Activated CD4-positive, alpha-beta T cell treated with anti-CD3 and anti-CD28 coated beads, Interleukin-2, Interleukin-4, amounts not matched to agents 100 ng/mL and 50 ng/mL, durations not matched to agents 16 hours and 8 hours (primary cell): Measurements from ENCODE around the gene DPF1.
"Not testable (repeated sequence)": the region's sequence is repeated elsewhere in the genome, so short reads cannot be mapped to it uniquely, and the experiment has no call there.

Experiments
- DNase-seq: peaks from one replicate; pipeline ENCODE4 v3.0.0-alpha.2; 2020; ENCODE audit warnings: low spot score

The DPF1 gene

DNA sequence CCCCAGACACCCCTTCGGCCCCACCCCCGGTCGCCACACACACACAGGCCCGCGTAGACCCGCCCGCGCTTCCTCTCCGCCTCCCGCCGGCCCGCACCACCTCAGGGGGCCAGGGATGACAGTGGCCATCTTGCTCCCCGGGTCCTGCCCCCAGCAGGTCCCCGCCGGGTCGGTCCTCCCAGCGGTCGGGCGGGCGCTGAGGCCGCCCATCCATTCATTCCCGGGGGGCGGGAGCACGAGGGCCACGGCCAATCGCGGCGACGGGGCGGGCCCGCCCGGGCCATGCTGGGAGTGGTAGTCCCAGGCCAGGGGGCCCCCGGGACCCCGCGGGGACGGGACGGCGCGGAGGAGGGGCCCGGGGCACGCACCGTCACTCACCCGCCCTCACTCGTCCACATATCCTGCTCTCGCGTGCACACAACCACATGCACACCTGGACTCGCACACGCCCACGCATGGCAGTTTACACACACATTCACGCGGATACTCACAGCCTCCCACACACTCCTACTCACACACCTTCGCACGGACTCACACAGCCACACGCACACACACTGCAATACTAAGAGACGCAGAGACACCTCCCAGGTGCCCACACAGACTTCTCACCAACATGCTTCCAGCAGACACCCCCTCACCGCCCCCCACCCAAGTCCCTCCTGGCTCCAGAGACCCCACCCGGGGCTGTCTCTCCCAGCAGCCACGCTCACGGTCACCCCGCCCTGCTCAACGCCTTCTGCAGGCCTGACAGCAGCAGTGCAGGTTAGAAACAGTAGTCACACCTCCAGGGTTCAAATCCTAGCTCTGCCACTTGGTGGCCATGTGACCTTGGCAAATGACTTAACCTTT lies at the start of gene DPF1:
Gene DPF1 (minus strand): TSS at position 209 of the 849 bp plus-strand sequence. CDS start 80 bp downstream, at position 129.
- DNase-seq = peak; percentile 52

- DNase-seq = no peak
Observed at GRCh38 chr19:38273499-38273898, 49.5 kb upstream of the DPF1 start.

GRCh38 chr19:38270587-38271167 lies 46.7 kb upstream of the DPF1 start:
- DNase-seq = no peak

DNA sequence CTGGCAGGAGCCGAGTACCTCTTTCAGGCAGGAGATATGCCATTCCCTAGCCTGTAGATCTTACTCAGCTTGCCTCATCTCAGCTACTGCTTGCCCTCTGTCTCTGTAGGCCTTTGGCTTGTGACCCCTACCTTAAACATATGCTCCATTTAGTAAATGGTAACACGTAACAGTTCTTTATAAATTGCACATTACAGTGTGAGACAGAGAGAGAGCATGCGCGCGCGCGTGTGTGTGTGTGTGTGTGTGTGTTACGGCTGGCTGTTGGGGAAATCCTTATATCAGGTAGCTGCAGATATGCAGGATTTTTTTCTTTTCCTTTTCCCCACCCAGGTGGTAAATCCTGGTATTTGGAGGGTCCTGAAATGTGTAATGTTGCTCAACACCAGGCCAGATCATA lies 44.5 kb upstream of the DPF1 start:
- no peak for DNase-seq

- DNase-seq = no peak
Observed at GRCh38 chr19:38267761-38268483, 43.9 kb upstream of the DPF1 start.

DNA sequence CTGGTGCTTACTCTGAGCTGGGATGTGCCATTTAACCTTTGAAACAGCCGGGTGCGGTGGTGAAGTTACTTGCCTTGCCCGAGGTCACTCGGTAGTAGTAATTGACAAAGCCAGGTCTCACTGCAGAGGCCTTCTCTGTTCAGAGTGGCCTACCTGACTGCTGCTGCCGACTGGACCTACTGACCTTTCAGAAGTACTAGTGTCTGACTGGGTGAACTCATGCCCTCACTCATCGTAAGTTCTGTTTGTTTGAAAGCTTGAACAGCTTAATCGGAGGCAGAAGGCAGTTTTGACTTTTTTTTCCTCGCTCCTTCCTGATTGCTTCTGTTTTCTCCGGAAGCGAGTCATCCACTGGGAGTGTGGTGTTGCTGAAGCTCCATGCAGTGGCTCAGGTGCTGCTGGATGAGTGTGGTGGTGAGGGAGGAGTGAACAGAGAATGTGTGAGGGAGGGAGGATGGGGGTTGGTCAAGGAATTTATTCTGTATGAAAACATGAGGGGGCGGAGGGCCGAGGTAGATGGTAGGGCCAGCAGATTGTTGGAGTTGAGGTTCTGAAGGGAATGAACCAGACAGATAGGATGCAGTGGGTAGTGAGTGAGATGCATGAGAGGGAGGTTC lies 43.1 kb upstream of the DPF1 start:
- no peak for DNase-seq

DNA sequence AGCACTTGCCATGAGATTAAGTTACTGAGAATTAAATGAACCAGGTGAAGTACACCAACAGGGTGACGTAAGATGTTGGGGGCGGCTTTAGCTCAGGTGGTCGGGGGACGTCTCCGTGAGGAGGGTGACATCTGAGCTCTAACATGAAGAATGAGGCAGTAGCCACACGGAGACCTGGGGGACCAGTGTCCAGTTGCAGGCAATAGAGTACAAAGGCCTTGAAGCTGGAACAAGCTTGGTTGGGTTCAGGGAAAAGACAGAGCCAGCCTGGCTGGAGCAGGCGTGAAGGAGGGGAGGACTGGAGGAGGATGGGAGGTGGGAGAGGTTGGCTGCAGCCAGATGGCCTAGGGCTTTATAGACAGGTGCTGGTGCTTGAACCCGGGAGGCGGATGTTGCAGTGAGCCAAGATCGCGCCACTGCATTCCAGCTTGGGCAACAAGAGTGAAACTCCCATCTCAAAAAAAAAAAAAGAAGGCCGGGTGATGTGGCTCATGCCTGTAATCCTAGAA lies 42.0 kb upstream of the DPF1 start:
- DNase-seq = no peak

DNA sequence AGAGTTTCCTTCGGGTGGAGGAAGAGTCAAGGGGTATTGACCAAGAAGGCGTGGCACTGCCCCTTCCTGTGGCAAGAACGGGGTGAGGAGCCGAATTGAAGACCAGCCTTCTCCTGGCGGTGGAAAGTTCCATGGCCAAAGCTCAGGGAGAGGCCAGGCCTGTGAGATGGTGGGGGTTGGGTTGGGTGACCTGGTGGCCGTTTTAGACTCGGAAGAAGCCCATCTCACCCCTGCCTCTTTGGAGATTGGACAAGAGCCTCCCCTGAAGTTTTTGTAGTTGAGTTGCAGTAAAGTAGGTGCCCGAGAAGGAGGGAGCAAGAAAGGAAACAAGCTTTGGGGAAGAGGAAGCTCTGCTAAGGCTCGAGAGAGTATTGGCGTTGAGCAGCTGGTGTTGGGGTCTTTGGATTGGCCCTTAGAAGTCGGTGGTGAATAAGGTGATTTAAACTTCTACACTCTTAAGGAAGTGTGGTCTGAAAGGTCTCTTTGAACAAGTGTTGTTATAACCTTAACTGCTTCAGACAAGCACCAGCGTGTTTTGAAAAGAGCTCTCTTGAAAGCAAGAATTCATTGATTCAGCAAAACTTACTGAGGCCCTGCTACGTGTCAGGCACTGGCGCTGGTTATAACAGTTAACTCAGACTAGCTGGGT lies 41.3 kb upstream of the DPF1 start:
- DNase-seq = no peak

- peak; percentile 9 for DNase-seq
Observed at GRCh38 chr19:38264486-38265212, 40.6 kb upstream of the DPF1 start, which contains the start of gene SPINT2. TSS of gene SPINT2 (plus strand) at chr19:38264573. CDS start at chr19:38264893, 320 bp downstream.

DNA sequence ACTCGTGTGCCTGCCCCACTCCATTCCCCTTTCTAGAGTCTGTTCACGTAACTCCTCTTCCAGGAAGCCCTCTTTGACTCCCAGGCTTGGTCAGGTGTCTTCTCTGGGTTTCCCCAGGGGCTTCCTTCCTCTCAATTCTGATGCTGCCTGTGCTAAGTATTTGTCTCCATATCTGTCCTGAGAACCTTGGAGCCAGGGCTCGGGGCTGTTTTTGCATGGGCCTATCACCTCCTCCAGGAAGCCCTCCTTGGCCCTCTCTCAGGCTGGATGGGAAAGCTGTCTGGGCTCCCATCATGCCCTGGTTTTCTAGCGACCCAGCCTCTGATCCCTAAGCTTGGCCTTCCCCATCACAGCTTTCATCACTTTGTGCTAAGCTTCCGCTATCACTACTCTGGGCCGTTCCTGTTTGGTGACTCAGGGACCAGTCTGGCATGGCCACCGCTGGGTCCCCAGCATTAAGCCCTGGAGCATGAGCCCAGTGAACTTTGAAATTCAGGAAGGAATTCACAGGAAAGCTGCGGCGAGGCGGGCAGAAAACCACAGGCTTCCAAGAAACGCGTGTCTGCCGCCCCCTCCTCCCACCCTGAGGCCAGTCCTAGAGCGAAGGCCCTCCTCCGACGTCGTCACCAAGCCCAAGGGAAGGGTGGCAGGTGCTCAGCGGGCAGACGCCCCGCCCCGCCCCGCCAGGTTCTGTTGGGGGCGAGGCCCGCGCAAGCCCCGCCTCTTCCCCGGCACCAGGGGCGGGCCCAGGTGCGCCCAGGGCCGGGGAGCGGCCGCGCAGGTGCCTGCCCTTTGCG lies 39.9 kb upstream of the DPF1 start:
- peak; percentile 39 for DNase-seq

DNA sequence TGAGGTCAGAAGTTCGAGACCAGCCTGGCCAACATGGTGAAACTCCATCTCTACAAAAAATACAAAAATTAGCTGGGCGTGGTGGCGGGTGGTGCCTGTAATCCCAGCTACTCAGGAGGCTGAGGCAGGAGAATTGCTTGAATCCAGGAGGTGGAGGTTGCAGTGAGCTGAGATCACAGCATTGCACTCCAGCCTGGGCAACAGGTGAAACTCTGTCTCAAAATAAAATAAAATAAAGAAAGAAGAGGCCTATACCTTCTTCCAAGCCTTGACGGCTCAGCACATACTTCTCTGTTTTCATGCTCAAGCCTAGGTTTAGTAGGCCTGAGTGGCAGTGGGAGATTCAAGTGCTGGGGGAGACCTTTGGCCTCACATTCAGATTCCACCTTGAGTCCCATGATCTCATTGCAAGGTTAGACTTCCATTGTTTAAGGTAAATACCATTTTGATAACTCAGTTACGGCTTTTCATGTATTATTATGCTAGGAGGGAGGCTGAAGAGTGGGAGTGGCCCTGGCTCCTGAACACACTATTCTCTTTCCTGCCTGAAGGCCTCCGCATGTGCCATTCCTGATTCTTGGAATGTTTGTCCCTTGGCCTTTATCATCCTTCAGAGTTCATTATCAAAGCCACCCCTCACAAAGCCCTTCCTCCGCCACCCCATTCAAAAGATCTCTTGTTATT lies 38.7 kb upstream of the DPF1 start:
- no peak for DNase-seq

GRCh38 chr19:38261942-38262341 lies 37.9 kb upstream of the DPF1 start:
- not testable (repeated sequence) for DNase-seq

DNA sequence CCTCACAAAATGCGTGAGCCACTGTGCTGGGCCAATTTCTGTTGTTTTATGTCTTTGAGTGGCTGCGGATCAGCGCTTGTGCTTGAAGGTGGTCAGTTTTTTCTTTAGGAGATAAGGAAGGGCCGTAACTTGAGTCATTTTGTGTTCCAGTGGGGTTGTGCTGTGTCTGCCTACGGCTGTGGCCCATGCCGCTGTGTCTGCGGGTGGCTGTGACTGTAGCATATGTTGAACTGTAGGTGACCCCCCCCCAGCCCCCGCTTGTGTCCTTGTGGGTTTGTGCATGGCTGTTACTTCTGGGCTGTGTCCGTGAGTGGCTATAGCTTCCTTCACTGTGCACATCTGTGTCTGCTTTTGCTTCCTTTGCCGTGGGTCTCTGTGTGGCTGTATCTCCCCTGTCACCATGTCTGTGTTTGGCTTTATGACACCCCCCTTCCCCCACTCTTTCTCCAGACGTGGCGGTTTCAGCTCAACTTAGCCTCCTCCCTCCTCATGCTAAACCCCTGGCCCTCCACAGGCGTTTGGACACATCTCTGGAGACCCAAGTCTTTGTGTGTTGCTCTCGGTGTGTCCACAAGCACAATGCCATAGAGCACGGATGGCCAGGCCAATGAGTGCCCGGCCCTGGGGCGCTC lies 31.5 kb upstream of the DPF1 start:
- no peak for DNase-seq

DNA sequence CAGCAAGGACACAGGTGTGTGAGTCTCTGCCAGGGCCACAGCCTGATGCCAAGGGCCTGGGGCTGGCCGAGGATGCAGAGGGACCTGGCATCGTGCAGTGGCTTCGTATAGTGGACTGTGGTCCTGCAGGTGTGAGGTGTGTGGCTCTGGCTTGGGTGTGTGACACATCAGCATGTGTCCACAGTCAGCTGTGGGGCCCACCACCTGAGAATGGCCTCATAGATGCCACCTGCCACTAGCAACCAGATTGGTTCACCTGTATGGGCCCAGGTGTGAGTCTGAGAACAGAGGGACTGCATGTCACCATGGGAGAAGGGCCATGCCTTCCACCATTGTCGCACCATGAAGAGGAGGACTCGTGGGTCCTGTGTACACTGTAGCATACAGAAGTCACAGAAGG lies 29.8 kb upstream of the DPF1 start:
- no peak for DNase-seq

DNA sequence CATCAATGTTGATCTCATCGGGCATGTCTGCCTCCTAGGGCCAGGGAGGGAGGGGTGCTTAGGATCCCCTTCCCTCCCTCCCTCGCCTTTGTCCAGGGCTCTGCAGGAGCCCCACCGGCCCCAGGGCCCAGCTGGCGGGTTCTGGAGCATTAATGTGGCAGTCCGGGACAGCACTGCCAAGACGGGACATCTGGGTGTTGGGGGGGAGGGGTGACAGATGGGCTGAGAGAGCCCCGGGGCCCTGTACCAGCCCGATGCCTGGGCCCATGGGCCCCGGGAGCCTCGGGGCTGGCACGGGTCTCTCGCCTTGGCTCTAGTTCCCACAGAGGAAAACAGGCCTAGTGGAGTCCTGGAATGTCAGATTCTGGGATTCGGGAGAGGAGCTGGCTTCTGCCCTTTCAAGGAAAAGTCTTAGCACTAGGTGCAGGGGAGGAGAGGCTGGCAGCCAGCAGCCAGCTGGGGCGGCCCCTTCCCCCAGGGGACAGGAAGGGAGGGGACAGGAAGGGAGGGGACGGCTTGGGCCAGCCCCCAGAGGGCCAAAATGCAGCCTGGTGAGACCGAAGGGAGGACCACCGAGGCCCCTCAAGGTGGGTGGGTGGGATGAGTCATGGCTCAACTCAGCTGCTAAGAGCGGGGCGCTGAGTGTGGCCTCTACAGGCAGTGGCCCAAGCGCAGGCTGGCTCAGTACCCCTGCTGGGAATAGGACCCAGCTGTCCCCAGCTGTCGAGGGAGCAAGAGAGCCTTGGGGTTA lies 29.1 kb upstream of the DPF1 start:
- no peak for DNase-seq

DNA sequence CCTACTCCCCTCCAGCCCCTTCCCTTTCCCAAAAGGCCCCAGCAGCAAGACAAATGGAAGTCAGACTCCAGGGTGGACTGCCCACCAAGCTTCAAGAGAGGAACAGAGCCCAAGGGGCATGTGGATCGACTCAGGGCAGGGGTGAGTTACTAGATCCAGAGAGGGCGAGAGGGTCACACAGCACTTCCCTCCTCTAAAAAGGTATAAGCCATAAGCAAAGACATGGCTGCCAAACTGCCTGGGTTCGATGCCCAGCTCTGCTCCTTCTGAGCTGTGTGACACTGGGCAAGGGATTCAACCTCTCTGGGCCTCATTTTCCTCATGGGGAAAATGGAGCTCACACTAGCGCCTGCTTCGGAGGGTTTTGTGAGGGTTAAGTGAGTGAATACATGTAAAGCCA lies 28.4 kb upstream of the DPF1 start:
- DNase-seq = no peak

DNA sequence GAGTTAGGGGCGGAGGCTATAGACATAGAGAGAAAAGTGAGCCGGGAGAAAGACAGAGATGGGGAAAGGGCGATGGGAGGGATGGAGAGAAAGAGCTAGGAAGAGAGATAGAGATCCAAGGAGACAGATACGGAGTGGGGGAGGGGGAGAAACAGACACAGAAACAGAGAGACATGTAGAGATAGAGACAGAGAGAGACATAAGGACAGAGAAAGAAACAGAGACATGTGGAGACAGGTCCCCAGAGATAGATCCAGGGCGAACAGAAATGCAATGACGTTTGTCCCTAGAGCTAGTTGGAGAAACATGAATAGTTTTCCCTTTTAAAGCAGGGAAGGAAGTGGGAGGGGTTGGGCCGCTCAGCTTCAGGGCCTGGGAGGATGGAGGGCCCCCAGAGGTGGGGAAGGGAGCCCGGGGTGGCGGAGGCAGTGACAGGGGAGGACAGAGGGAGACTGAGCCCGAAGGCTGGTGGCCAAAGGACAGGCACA lies 27.6 kb upstream of the DPF1 start:
- DNase-seq = no peak
